Activated T-cell treated with anti-CD3 and anti-CD28 coated beads, Interleukin-2, amount 50 U/mL, for 4 hours (primary cell): ENCODE data around the gene ADAMTSL1. TPM values are rescaled to one million over a fixed set of nuclear protein-coding genes. Genes with fewer than 3 reads are reported as not detected.

Experiments used
- ATAC-seq, 2 donors: fragments of 200-7000 bp; cut with Tn5 transposase; one replicate each; pipeline ENCODE4 v1.10.0; 2021
- DNase-seq: peaks from one replicate; pipeline ENCODE4 v3.0.0-alpha.2; 2020
- H3K27me3 Mint-ChIP-seq: one replicate; pipeline ENCODE4 v1.8.0; 2021; ENCODE audit warnings: low read depth, mixed read lengths
- H3K36me3 Mint-ChIP-seq: one replicate; pipeline ENCODE4 v1.8.0; 2022; ENCODE audit warnings: mixed read lengths; ENCODE audit not compliant: insufficient read depth
- H3K4me1 Mint-ChIP-seq: one replicate; pipeline ENCODE4 v1.8.0; 2021; ENCODE audit warnings: low read depth, mixed read lengths
- H3K4me3 Mint-ChIP-seq: one replicate; pipeline ENCODE4 v1.8.0; 2021; ENCODE audit warnings: mild to moderate bottlenecking, moderate library complexity, mixed read lengths
- H3K9me3 Mint-ChIP-seq: one replicate; pipeline ENCODE4 v1.8.0; 2021; ENCODE audit warnings: mixed read lengths
- total RNA-seq, 3 donors: library from RNA; stranded (reverse); gene quantifications; one replicate each; pipeline ENCODE4 v1.2.1, GENCODE V29; 2021

ADAMTSL1 gene
- total RNA-seq, 3 donors from 2014 or later = not detected

- ATAC-seq (no peak), DNase-seq (no peak)
- H3K36me3 Mint-ChIP-seq = no peaks in the 10 kb centered on the region
- no peaks in the 10 kb centered on the region for H3K4me1 Mint-ChIP-seq
- no peak overlapping the region for H3K4me3 Mint-ChIP-seq
- peaks cover 7% of the 10 kb centered on the region for H3K9me3 Mint-ChIP-seq
- H3K27me3 Mint-ChIP-seq = peaks cover 2% of the 10 kb centered on the region
Measured at GRCh38 chr9:18705796-18706392, 231.9 kb downstream of the ADAMTSL1 start.

- ATAC-seq = no peak
- peaks cover 3% of the 10 kb centered on the region for H3K9me3 Mint-ChIP-seq
Measured at GRCh38 chr9:18706648-18707047, 232.7 kb downstream of the ADAMTSL1 start.

GRCh38 chr9:18707061-18707461 lies 233.1 kb downstream of the ADAMTSL1 start:
- no peak overlapping the region for H3K4me3 Mint-ChIP-seq
- DNase-seq = no peak
- no peaks in the 10 kb centered on the region for H3K4me1 Mint-ChIP-seq
- no peaks in the 10 kb centered on the region for H3K9me3 Mint-ChIP-seq
- H3K27me3 Mint-ChIP-seq = no peaks in the 10 kb centered on the region
- no peaks in the 10 kb centered on the region for H3K36me3 Mint-ChIP-seq
- no peak for ATAC-seq

More at GRCh38 chr9:18706648-18707047, 232.7 kb downstream of the ADAMTSL1 start:
- Mint-ChIP-seq H3K36me3 (no peaks in the 10 kb centered on the region), H3K4me3 (no peak overlapping the region), H3K4me1 (no peaks in the 10 kb centered on the region), H3K27me3 (no peaks in the 10 kb centered on the region)
- DNase-seq = no peak

- no peaks in the 10 kb centered on the region for H3K27me3 Mint-ChIP-seq
- no peaks in the 10 kb centered on the region for H3K9me3 Mint-ChIP-seq
- no peak overlapping the region for H3K4me3 Mint-ChIP-seq
- no peaks in the 10 kb centered on the region for H3K4me1 Mint-ChIP-seq
- no peak for DNase-seq
- H3K36me3 Mint-ChIP-seq = no peaks in the 10 kb centered on the region
- no peak for ATAC-seq
Measured at GRCh38 chr9:18707489-18708205, 233.7 kb downstream of the ADAMTSL1 start.

- Mint-ChIP-seq H3K36me3 (no peaks in the 10 kb centered on the region), H3K4me3 (no peak overlapping the region), H3K9me3 (no peaks in the 10 kb centered on the region), H3K4me1 (no peaks in the 10 kb centered on the region), H3K27me3 (no peaks in the 10 kb centered on the region)
- no peak for DNase-seq
- ATAC-seq = no peak
Measured at GRCh38 chr9:18708429-18708828, 234.5 kb downstream of the ADAMTSL1 start.

GRCh38 chr9:18710065-18710464 lies 236.1 kb downstream of the ADAMTSL1 start:
- H3K4me3 Mint-ChIP-seq = no peak overlapping the region
- no peak for DNase-seq
- no peaks in the 10 kb centered on the region for H3K9me3 Mint-ChIP-seq
- no peaks in the 10 kb centered on the region for H3K27me3 Mint-ChIP-seq
- H3K4me1 Mint-ChIP-seq = no peaks in the 10 kb centered on the region
- ATAC-seq = no peak
- no peaks in the 10 kb centered on the region for H3K36me3 Mint-ChIP-seq

- no peak for DNase-seq
- Mint-ChIP-seq H3K4me3 (no peak overlapping the region), H3K36me3 (no peaks in the 10 kb centered on the region), H3K9me3 (no peaks in the 10 kb centered on the region), H3K27me3 (no peaks in the 10 kb centered on the region), H3K4me1 (no peaks in the 10 kb centered on the region)
- ATAC-seq = no peak
Measured at GRCh38 chr9:18717759-18718158, 243.8 kb downstream of the ADAMTSL1 start.

GRCh38 chr9:18718393-18718792 lies 244.4 kb downstream of the ADAMTSL1 start:
- H3K36me3 Mint-ChIP-seq = no peaks in the 10 kb centered on the region
- ATAC-seq = no peak
- no peaks in the 10 kb centered on the region for H3K27me3 Mint-ChIP-seq
- H3K4me3 Mint-ChIP-seq = no peak overlapping the region
- H3K9me3 Mint-ChIP-seq = no peaks in the 10 kb centered on the region
- DNase-seq = no peak
- H3K4me1 Mint-ChIP-seq = no peaks in the 10 kb centered on the region

- ATAC-seq = no peak
- Mint-ChIP-seq H3K4me3 (no peak overlapping the region), H3K4me1 (no peaks in the 10 kb centered on the region), H3K9me3 (no peaks in the 10 kb centered on the region), H3K36me3 (no peaks in the 10 kb centered on the region), H3K27me3 (peaks cover 1% of the 10 kb centered on the region)
- DNase-seq = no peak
Measured at GRCh38 chr9:18718932-18719331, 245.0 kb downstream of the ADAMTSL1 start.

- DNase-seq (no peak), ATAC-seq (no peak)
- no peaks in the 10 kb centered on the region for H3K36me3 Mint-ChIP-seq
- peaks cover 1% of the 10 kb centered on the region for H3K27me3 Mint-ChIP-seq
- no peaks in the 10 kb centered on the region for H3K9me3 Mint-ChIP-seq
- H3K4me1 Mint-ChIP-seq = no peaks in the 10 kb centered on the region
- no peak overlapping the region for H3K4me3 Mint-ChIP-seq
Measured at GRCh38 chr9:18720691-18721090, 246.7 kb downstream of the ADAMTSL1 start.

GRCh38 chr9:18721267-18721994 lies 247.5 kb downstream of the ADAMTSL1 start:
- Mint-ChIP-seq H3K27me3 (peaks cover 1% of the 10 kb centered on the region), H3K36me3 (no peaks in the 10 kb centered on the region), H3K4me1 (no peaks in the 10 kb centered on the region), H3K4me3 (no peak overlapping the region), H3K9me3 (no peaks in the 10 kb centered on the region)
- ATAC-seq = no peak
- DNase-seq = no peak

GRCh38 chr9:18721995-18722310 lies 248.0 kb downstream of the ADAMTSL1 start:
- no peak for DNase-seq
- Mint-ChIP-seq H3K27me3 (peaks cover 1% of the 10 kb centered on the region), H3K9me3 (no peaks in the 10 kb centered on the region), H3K36me3 (no peaks in the 10 kb centered on the region), H3K4me1 (no peaks in the 10 kb centered on the region), H3K4me3 (no peak overlapping the region)
- no peak for ATAC-seq

GRCh38 chr9:18722882-18723281 lies 248.9 kb downstream of the ADAMTSL1 start:
- Mint-ChIP-seq H3K4me1 (no peaks in the 10 kb centered on the region), H3K9me3 (no peaks in the 10 kb centered on the region), H3K36me3 (no peaks in the 10 kb centered on the region), H3K4me3 (no peak overlapping the region), H3K27me3 (peaks cover 1% of the 10 kb centered on the region)
- DNase-seq (no peak), ATAC-seq (no peak)

GRCh38 chr9:18723366-18723765 lies 249.4 kb downstream of the ADAMTSL1 start:
- Mint-ChIP-seq H3K36me3 (no peaks in the 10 kb centered on the region), H3K27me3 (peaks cover 1% of the 10 kb centered on the region), H3K9me3 (no peaks in the 10 kb centered on the region), H3K4me3 (no peak overlapping the region), H3K4me1 (no peaks in the 10 kb centered on the region)
- no peak for DNase-seq
- ATAC-seq = no peak

- H3K4me3 Mint-ChIP-seq = no peak overlapping the region
- no peak for ATAC-seq
- H3K4me1 Mint-ChIP-seq = no peaks in the 10 kb centered on the region
- H3K36me3 Mint-ChIP-seq = no peaks in the 10 kb centered on the region
- peaks cover 1% of the 10 kb centered on the region for H3K27me3 Mint-ChIP-seq
- DNase-seq = no peak
- H3K9me3 Mint-ChIP-seq = no peaks in the 10 kb centered on the region
Measured at GRCh38 chr9:18726546-18726945, 252.6 kb downstream of the ADAMTSL1 start.
